NCI-H2029 treated with DMSO at 0.1 percent for 48 hours (cell line): Measurements from ENCODE around the gene STAC3.

ENCODE experiments used
- DNase-seq: peaks from one replicate; lab custom pipeline; 2025; lab: John Stamatoyannopoulos, UW

The STAC3 gene

GRCh38 chr12:57236201-57236924 lies 14.6 kb downstream of the STAC3 start:
- DNase-seq, result no peak

DNA sequence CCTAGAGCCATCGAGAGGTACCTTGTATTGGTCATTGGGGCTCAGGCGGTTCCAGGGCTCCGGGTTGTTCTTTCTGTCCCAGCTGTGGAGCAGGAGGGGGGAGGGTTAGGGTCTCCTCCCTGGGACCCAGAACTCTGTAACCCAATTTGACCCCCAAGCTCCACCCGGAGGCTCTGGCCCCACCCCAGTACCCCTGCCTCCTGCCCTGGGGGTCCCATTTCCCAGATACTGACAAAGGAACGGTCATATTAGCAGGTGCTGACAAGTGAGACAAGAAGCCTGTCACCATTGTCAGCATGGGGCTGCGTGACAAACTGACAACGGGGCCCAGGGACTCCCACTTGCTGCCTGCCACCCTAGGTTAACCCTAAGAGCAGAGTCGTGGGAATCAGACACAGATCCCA lies 15.3 kb downstream of the STAC3 start:
- DNase-seq, result no peak

- no peak for DNase-seq
These were observed 15.8 kb downstream of the STAC3 start for GRCh38 chr12:57235017-57235727.

GRCh38 chr12:57234571-57235016 lies 16.4 kb downstream of the STAC3 start:
- DNase-seq, result no peak

- no peak for DNase-seq
These were observed 16.8 kb downstream of the STAC3 start for GRCh38 chr12:57234233-57234570.

DNA sequence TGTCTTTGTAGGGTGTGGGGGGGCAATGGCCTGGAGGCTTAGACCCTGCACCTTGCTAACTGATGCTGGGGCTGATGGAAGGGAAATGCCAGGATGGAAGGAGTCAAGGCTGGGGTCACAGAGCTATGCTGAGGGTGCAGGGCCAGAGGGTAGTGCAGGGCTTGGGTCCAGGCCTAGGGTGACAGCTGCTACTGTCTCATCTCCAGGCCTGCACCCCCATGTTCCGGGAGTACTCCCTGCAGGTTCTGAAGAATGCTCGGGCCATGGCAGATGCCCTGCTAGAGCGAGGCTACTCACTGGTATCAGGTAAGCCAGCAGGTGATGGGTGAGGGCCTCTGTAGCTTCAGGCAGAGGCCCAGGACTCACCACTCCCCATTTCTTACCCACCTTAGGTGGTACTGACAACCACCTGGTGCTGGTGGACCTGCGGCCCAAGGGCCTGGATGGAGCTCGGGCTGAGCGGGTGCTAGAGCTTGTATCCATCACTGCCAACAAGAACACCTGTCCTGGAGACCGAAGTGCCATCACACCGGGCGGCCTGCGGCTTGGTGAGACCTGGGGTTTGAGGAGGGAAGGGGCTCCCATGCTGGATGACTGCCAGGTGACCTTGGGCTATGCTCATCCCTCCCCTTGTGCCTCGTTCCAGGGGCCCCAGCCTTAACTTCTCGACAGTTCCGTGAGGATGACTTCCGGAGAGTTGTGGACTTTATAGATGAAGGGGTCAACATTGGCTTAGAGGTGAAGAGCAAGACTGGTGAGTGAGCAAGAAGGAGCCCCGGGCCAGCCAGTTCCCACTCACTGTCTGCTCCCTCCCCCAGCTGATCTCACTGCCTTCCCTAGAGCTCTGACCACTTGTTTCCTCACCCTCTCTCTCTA lies 17.4 kb downstream of the STAC3 start:
- no peak for DNase-seq

GRCh38 chr12:57232156-57232756 lies 18.7 kb downstream of the STAC3 start:
- DNase-seq, result no peak

DNA sequence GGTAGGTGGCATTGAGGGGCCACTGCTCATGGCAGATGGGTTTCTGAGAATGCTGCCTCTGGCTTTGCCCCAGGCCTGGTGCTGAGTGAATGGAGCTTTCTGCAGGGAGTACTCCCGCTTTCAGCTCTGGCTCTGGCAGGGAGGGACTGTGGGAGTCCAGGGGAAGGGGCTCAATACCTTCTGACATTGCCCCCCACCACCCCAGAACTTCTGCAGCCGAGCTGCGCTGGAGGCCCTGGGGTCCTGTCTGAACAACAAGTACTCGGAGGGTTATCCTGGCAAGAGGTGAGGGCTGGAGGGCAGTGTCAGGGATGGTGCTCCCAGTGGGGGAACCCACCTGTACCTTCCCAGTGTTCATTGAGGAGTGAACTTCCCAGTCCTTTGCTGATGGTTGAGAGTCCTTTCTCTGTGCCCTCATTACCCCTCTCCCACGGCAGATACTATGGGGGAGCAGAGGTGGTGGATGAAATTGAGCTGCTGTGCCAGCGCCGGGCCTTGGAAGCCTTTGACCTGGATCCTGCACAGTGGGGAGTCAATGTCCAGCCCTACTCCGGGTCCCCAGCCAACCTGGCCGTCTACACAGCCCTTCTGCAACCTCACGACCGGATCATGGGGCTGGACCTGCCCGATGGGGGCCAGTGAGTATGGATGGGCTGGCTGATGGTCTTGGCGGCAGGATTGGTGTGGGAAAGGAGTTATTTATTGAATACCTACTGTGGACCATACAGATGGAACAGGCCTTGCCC lies 19.5 kb downstream of the STAC3 start:
- DNase-seq, result no peak

- DNase-seq, result no peak
These were observed 20.4 kb downstream of the STAC3 start for GRCh38 chr12:57230381-57231155.

- DNase-seq, result peak; percentile 93
These were observed 21.2 kb downstream of the STAC3 start, which contains the start of gene SHMT2 for GRCh38 chr12:57229634-57230380. SHMT2 (plus strand) TSS chr12:57229711; CDS start chr12:57229779, 68 bp downstream.

- DNase-seq, result no peak
These were observed 21.8 kb downstream of the STAC3 start for GRCh38 chr12:57229046-57229633.

DNA sequence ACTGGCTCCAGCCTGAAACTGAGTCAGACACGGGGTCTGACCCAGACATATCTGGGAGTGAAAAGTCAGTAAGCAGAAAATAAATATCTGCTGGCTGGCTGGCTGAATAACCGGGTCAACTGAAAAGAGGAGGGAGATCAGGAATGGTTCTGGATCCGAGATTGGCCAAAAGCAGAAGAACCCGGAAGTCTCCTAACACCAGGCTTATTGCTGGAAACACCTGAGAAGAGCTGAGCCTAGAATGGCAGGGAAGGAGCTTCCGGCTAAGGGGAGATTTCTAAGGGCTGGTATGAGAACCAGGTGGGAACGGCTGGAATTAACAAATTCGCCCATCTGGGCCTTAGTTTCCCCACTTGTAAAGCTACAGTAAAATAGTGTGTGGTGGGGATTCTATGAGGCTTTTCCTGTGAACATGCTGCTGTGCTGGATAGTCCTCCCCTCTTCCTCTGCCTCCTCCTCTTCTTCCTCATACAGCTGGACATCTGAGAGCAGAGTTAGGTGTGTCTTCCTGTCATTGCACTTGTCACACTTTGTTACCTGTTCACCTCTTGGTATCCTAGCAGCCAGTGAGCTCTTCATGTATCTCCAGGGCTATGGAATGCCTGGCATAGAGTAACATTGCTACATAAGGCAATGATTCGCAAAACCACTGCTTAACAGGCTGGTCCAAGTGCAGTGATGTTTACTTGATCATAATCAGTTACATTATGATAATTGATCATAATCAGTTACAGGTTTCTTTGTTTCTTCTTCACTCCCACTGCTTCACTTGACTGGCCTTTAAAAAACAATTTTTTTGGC lies 23.5 kb downstream of the STAC3 start:
- DNase-seq, result peak; percentile 57

DNA sequence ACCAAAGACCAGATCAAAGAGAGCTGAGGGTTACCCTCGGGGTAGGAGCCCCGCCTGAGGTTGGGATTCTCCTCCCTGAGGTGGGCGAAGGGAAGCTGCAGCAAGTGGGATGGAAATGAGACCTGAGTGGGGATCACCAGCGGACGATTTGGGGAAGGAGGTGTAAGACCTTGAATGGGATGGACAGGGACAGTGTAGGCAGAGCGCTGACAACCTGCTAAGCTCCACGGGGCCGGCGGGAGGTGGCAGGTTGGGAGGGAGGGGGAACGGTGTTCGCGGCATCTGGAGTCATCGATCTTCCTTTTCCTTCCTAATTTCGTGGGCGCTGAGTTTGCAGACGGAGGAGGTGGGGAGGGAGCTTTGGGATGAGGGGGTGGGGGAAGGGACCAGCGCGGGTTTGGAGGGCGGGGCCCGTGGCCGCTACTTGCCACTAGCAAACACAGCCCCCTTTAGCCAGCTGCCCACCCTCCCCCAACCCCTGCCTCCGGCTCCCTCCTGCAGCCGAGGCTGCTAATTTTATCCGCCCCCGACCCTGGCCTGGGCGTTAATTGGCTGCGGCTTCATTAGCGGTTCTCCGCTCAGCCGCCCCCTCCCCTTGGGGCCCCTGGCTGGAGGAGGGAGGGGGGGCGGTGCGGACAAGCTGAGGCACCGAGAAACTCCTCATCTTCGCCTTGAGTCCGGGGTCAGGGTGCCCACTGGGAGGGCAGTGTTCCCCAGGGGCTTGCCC lies 24.2 kb downstream of the STAC3 start:
- DNase-seq, result no peak

DNA sequence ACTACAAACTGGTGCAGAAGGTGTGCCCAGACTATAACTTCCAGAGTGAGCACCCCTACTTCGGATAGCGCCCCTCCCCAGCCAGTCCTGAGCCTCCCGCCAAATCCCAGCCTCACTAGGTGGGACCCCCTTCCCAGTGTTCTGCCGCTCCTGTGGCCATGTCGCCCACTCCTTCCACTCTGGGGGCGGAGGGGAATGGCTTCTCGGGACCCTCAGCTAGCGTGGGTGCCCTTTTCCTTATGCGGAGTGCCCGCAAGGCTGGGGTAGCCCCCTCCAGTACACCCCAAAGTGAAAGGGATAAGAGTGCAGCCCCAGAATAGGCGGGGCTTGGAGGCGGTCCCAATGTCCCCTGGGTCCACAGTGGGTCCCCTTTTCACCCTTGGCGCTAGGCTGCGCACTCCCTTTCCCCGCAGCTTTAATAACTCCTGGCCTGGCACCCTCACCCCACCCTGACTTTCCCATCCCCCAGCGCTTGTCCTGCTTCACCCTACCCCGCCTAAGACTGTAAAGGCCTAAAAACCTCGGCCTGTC lies 25.2 kb downstream of the STAC3 start:
- DNase-seq, result no peak

DNA sequence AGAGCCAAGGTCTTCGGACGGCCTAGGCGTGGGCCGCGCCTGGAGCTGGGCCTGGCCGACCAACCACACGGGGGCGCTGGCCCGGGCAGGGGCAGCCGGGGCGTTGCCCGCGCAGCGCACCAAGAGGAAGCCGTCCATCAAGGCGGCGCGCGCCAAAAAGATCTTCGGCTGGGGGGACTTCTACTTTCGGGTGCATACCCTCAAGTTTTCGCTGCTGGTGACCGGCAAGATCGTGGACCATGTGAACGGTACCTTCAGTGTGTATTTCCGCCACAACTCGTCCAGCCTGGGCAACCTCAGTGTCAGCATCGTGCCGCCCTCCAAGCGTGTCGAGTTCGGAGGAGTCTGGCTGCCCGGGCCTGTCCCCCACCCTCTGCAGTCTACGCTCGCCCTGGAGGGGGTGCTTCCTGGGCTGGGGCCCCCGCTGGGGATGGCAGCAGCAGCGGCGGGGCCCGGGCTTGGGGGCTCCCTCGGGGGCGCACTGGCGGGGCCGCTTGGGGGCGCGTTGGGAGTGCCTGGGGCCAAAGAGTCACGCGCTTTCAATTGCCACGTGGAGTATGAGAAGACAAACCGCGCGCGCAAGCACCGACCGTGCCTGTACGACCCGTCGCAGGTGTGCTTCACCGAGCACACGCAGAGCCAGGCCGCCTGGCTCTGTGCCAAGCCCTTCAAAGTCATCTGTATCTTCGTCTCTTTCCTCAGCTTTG lies 25.9 kb downstream of the STAC3 start:
- peak; percentile 13 for DNase-seq

DNA sequence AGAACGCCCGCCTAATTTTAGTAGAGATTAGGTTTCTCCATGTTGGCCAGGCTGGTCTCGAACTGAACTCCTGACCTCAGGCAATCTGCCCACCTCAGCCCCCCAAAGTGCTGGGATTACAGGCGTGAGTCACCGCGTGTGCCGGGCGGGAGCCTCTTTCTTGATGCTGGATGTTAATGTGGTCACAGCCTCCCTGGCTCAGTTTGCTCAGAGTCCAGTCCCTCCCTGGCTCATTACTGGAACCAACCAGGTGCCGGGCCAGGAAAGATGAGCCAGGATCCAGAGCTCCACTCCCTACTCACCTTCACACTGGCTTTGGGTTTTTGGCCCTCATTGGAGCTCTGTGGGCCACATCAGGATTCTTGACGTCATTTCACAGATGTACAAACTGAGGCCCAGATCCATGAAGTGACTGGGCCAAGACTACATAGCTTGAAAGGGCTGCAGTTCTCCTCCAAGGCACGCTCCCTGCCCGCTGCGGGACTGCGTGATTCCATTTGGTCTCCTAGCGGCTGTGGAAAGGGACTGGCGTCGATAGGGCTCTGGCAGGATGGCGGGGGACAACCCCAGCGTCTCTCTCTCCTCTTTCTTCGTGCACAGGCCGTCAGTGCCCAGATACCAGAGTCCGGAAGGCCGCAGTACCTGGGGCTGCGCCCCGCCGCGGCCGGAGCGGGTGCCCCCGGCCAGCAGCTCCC lies 26.6 kb downstream of the STAC3 start:
- no peak for DNase-seq
